Left ventricle myocardium superior (tissue), 1 donor: ENCODE data around the gene ANKMY2. TPM values are rescaled to one million over a fixed set of nuclear protein-coding genes. Genes with fewer than 3 reads are reported as not detected.
"Not testable (repeated sequence)": the region's sequence is repeated elsewhere in the genome, so short reads cannot be mapped to it uniquely, and the experiment has no call there.

Experiments used
- ATAC-seq: fragments of 200-7000 bp; cut with Tn5 transposase; one replicate; pipeline ENCODE4 v1.9.1; 2020; ENCODE audit warnings: mild to moderate bottlenecking, moderate library complexity
- DNase-seq: peaks from one replicate; pipeline ENCODE4 v3.0.0-alpha.2; 2020
- intact Hi-C: fragments of 100-400 bp; cut with micrococcal nuclease; formaldehyde crosslinking; loops from one replicate; pipeline ENCODE4 v1.11.0; 2022
- total RNA-seq: library from RNA; stranded (reverse); fragmentation: NEBNext Ultra II Directional; extraction: Animal tissue kit (Norgen Biotek cat#: 25700); gene quantifications from one replicate; pipeline ENCODE4 v1.2.1, GENCODE V29; 2021
- donor health status: DM: no; HTN: yes; CAD: no; lungs with severe emphysema.

The ANKMY2 gene
- total RNA-seq, 1 donor from 2014 or later = 24.6 TPM

DNA sequence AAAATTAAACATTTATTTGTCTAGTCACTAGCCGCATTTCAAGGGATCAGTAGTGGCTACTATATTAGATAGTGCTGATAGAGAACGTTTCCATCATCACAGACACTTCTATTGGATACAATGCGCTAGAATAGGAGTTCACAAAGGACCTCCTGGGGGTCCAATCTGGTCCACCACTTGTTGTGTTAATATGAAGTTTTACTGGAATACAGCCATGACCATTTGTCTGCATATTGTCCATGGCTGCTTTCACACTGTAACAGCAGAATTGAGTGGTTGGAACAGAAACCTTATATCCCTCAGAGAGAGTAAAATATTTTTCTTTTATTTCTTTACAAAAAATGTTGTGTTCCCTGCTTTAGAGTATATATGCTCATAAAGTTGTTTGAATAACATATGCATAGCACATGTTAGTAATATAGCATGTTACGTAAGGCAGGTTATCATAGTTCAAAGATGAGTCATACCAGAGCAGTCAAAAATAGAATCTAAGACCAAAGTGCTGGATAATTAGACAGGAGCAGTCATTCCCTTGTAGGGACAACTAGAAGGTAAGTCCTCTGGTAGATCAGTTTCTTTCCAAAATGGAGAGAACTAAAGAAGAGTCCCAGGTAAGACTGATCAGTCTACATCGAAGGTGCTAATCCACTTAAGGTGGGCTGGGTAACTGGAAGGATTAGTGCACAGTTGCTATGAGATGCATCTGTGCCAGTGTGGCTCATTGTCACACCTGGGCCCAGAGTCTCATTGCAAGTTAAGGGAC lies 15.3 kb upstream of the ANKMY2 start:
- DNase-seq (no peak), ATAC-seq (peak; percentile 79)
- intact Hi-C loops = no loop called here

DNA sequence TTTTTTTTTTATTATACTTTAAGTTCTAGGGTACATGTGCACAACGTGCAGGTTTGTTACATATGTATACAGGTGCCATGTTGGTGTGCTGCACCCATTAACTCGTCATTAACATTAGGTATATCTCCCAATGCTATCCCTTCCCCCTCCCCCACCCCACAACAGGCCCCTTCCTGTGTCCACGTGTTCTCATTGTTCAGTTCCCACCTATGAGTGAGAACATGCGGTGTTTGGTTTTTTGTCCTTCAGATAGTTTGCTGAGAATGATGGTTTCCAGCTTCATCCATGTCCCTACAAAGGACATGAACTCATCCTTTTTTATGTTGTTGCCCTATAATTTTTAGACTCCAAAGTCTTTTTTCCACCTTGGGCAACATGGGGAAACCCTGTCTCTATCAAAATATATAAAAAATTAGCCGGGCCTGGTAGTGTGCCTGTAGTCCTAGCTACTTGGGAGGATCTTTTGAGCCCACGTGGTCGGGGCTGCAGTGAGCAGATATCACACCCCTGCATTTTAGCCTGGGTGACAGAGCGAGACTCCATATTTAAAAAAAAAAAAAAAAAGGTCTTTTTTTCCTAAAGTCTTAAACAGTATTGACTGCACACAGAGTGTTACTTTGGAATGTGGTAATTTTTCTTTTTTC lies 14.4 kb upstream of the ANKMY2 start:
- DNase-seq, intact Hi-C loops, ATAC-seq: not testable (repeated sequence)

DNA sequence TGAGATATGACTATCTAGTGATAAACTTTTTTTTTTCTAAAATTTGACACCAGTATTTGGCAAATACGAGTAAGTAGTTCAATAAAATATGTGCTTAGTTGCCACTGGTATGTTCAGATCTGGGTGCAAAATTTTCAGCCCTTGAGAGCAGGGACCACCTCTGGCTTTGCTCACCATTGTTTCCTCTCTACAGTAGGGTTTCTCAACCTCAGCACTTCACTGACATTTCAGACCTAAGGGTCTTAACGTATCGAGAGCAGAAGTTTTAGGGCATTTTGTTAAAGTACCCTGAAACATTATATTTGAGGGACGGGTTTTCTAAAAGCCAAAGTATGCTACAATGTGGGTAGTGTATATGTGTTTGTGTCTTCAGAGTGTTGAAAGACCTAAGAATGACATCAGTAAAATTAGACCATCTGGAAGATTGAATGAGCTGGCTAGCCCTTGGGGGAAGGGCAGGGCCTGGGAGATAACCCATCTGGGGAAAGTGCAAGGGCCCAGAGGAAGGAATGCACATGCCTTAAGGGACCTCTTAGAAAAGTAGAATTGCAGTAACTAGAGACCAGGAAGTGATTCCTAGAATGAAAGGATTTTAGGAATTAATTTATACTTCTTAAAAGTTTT lies 12.2 kb upstream of the ANKMY2 start:
- ATAC-seq (peak; percentile 52), DNase-seq (peak; percentile 57)
- intact Hi-C loops = no loop called here

DNA sequence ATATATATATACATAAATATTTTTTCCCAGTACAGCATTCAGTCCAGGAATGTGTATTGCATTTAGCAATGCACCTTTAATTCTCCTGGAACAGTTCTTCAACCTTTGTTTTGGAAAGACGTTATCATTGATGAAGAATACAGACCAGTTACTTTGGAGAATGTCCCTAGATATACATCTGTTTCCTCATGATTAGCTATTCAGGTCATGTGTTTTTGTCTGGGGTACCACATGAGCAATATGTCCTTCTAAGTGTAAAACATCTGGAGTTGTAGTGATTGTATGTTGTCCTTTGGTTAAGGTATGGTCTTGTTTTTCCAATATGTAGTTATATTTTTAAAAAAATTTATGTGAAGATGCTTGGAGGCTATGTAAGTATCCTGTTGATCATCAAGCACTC lies 10.6 kb upstream of the ANKMY2 start:
- no peak for DNase-seq
- intact Hi-C loops = no loop called here
- ATAC-seq = no peak

DNA sequence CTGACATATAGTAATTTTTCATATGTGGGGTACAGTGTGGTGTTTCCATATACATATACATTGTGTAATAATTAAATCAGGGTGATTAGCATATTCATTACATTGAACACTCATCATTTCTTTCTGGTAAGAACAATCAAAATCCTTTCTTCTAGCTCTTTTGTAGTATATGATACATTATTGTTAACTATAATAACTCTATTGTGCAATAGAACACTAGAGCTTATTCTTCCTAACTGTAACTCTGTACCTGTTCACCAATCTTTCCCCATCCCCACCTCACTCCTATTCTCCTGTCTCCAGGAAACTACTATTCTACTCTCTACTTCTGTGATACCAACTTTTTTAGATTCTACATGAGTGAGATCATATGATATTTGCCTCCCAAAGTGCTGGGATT lies 9.8 kb upstream of the ANKMY2 start:
- DNase-seq (no peak), ATAC-seq (no peak)
- intact Hi-C loops = no loop called here

DNA sequence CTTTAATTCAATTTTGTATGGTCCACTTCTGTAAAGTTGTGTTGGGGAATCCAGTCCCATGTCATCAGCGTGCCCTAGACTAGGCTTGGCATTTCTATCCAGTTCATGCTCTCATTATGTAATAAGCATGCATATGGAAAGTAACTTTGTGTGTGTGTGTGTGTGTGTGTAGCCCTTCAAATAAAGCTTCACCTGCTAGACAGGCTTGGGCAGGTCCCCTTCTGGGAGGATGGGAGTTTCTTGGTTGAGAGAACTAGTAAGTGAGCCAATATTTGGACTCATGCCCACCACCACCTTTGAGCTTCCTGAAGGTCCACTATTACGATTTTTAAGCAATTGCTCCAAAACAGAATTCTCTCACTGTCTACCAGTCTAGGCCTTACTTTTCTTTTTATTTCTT lies 7.3 kb upstream of the ANKMY2 start:
- no peak for ATAC-seq

DNA sequence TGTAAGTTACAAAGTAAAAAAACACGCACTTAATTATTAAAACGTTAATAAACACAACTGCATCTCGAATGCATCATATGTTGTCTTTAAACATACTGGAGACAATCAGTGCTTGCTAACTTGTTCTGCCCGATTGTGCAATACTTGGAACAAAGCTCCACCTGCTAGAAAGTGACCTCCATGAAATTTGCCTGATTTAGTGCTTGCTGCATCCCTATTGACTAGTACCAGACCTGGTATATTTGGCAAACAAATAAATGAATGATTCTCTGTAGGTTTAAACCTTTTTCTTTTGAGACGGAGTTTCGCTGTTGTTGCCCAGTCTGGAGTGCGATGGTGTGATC lies 6.7 kb upstream of the ANKMY2 start:
- ATAC-seq (peak; percentile 72), DNase-seq (no peak)
- intact Hi-C loops = no loop called here

More for the DNA sequence above, 7.3 kb upstream of the ANKMY2 start:
- no peak for DNase-seq
- intact Hi-C loops = no loop called here

DNA sequence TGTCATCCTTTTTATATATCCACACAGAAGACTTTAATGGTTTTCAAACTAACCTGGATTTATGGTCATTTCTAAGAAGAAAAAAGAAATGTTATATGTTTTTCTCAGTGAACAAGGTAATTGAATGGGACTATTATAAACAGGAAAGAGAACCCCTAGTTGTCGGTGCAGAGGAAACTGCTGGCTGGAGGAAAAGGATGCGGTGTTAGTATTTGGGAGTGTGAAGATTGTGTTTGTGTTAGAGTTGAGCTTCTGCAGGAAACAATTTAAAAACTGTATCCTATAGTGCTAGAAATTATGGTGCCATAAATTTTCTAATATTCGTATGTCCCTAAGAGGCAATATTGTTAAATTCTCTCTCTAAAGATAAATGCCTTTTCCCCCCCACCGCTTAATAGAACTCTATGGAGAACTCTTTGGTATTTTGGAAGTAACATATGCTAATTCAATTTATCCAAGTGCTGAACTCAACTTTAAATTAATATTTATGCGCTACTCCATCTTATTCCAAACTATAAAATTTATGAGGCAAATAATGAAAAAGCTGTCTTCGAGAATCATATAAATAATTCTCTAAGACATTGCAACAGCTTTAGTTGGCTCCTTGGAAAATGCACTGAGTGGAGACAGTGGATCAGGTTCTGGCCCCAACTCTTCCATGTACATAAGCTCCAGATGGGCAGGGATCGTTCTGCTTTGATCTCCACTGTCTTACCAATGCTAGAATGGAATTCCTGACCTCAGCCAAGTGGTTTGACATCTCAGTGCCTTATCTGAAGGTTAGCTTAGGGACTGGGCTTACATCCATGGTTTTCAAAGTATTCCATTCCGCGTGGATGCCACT lies 6.1 kb upstream of the ANKMY2 start:
- intact Hi-C loops = no loop called here
- peak; percentile 71 for ATAC-seq

DNA sequence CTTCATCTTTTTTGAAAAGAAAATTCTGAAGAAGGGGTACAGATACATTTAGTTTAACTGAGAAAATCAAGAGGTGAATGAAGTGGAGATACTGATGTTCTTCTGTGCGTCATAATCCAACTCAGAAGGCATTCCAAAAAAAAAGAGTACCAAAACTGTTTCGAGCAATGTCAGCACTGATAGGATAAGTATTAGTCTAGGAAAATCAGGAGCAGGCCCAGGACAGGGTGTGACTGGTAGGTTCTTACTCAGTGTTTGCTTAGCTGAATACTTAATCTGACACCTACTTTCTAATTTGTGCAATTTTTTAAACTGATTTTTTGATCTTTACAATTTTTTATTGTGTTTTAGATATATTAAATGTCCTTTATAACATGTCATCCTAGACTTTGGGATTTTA lies 4.7 kb upstream of the ANKMY2 start:
- intact Hi-C loops = no loop called here
- DNase-seq (no peak), ATAC-seq (no peak)

More for the DNA sequence above, 6.1 kb upstream of the ANKMY2 start:
- no peak for DNase-seq

DNA sequence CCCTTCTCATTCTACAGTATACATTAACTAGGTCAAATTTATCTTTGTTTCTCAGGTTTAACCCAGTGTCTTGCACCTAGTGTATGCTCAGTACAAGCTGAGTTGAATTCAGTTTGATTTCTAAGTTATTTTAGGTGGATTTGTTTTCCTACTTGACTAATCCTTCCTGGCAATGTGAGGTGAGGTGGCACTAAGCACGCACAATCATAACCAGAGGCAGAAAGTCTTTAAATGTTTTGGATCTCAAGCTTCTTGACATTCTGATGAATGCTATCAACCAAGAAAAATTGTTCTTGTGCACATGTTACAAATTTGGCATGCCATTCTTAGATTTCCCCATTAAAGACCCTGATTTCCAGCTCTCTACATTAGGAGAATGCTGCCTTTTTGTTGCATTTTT lies 3.6 kb upstream of the ANKMY2 start:
- no peak for DNase-seq
- no peak for ATAC-seq
- intact Hi-C loops = no loop called here

DNA sequence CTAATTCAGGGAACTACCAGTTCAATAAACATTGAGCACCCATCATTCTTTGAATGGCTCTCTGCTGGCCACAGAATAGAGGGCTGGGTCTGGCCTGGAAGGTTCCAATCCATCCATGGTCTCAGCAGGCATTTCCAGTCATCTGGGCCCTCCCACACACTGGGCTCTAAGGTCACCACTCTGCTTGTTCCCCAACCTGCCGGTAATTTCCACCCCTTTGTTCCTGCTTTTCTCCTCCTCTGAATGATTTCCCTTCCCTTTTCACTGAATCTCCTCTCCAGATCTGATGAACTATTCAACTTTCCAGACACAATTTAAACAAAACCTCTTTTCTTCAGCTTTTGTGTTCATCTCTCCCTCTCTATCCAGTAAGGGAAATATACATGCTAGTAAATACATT lies 3.0 kb upstream of the ANKMY2 start:
- DNase-seq = no peak
- intact Hi-C loops = no loop called here
- no peak for ATAC-seq

DNA sequence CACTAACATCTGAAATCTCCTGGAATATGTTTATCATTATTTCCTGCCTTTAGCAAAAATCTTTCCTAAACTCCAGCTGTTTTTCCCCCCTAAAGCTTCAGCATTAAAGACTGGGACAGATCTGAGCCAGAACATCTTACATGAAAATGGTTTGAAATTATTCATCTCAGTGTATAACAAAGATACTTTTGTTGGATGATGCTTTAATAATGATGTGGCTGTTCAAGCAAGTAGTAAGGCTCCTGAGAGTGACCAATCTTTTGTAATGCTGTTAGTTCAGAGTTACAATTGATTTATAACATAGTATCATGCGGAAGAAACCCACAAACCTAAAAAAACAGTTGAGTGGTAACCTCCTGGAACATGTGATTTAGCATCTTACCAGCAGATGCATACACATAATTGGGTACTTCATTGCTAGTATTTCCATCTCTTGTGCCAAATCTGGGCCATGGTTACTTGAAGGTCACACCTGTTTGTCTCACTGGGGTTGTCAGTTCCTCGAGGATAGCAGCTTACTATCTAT lies 1.9 kb upstream of the ANKMY2 start:
- ATAC-seq (no peak), DNase-seq (no peak)
- intact Hi-C loops = no loop called here

DNA sequence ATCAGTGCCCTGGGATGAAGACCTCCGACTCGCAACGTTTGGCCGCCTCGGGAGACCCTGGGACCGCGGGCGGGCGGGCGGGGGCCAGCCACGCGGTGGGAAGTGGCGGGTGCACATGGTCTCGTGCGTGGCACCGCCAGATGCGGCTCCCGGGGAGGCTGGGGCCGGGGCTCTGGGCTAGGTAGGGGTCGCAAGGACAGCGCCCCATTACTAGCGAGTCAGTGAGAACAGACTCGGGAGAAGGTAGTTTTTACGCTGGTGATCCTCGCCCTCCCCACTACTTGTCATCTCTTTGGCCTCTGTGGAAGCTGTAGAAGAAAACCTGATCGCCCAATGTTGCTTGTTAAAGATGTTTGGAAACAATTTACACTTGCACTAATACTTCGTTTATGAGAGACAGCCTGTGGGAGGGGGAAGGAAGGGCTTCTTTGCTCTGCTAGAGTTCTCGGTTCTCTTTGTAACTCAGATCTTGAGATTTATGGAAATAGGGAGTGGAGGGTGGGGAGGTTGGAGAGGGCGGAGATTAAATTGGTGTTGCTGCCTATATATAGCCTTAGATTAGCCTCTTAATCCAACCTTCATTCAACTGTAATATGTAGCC lies 1.0 kb upstream of the ANKMY2 start:
- DNase-seq (no peak), ATAC-seq (peak; percentile 12)
- intact Hi-C loops = no loop called here

DNA sequence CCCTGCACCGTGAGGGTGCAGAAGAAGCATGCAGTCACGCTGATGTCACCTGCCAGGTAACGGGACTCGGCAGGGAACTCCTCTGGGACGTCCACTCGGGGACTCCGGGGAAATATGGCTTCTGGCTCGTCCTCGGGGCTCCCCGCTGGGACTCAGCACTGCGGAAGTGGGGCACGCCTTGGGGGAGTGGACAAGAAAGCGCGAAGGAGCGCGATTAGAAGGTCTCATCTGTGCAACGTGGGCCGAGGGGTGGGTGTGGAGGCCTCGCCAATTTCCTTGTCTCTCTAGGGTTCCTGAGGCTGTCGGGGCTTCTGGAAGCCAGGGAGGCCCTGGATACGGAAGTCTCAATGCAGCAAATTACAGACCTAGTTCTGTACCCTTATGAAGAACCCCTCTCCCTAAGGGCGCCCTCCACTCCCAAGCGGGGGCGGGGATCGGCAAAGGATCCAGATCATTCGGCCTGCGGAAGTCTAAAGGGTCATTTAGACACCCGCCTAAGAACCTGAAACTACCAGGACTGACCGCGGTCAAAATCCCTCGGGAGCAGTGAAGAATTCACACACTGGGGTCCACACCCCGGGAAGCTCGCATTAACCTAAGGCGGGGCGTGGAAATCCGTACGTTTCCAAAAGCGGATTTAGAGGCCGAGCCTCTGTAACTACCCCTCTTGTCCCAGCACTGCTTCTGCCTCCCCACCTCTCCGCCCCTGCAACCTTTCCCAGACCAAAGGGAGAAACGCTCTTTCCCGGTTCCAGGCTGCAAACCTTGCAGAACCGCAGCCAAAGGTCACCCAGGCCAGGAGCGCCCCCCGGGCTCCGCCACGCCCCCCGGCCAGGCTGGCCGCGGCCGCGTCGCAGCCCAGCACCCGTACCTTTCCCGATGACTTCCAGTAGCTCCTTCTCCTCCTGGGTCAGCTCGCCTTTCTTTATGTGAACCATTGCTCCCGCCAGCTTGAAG lies 640 bp downstream of the ANKMY2 start:
- DNase-seq (peak; percentile 63), ATAC-seq (peak; percentile 43)
- intact Hi-C loops = no loop called here

DNA sequence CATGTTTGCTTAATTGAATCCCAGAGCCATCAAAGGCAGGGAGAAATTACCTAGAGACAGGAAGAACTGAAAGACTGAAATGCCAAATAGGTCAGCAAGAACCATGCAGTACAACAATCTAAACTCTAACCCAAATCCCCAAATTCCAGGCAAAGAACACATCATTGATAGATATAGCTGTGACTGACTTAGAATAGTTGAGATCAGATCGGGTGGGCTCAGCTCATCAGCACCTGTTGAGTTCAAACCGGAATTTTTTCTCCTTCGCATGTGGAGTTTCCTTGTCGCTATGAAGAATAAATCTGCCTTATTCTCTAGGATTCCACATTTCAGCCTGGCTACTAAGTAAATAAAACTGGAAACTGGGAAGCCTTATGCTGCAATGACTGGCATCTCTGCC lies 1.4 kb downstream of the ANKMY2 start:
- no peak for DNase-seq
- ATAC-seq = no peak
- intact Hi-C loops = no loop called here

DNA sequence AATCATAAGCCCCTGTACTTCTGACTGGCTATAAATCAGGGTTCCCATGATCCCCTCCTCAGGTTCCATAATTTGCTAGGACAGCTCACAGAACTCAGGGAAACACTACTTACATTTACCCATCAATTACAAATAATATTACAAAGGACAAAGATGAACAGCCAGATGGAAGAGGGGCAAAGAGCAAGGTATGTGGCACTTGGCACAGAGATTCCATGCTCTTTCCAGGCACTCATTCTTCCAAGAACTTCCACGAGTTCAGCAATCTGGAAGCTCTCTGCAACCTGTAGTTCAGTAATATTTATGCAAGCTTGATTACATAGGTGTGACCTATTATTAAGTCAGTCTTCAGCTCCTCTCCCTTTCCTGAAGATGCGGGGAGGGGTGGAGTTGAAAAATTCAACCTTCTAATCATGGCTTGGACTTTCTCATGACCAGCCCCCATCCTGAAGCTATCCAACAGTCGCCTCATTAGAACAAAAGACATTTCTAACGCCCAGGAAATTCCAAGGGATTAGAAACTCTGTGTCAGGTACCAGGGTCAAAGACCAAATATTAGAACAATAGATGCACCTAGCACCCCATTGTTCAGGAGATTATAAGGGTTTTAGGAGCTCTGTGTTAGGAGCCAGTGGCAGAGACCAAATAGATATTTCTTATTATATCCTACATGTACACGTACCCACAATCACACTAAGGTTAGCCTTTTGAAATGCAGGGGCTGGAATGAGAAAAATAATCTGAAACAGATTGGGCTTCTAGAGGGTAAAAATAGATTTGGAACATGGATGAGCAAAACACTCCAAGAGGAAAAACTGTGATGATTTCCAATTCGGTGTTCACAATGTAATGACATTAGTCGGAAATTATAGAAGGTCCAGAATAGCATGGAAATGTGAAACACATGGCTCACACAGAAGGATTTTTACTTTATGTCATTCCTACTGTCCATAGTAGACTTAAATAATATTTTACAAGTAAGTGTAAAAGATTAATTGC lies 7.0 kb downstream of the ANKMY2 start:
- ATAC-seq = peak; percentile 17
- DNase-seq = no peak
- intact Hi-C loops = no loop called here

DNA sequence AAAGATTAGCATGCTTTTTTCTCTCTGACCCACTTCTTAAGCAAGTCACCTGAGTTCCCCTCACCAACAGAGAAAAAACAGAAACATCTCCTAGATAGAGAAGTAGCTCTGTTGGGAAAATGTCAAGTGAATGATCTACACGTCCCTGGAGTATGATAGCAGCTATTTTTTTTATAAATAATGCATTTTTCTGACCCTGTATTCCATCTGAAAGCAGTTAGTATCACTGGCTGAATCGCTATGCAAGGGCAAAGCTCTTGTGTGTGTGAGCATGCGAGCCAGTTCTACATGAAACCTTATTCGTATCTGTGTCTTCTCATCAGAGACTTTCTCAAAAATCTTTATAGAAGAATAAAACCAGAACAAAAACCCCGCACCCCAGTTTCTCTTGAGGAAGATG lies 8.2 kb downstream of the ANKMY2 start:
- ATAC-seq = peak; percentile 12
- intact Hi-C loops = no loop called here
- DNase-seq = no peak
